ENCODE results near the gene ZBTB33.

The ZBTB33 gene

DNA sequence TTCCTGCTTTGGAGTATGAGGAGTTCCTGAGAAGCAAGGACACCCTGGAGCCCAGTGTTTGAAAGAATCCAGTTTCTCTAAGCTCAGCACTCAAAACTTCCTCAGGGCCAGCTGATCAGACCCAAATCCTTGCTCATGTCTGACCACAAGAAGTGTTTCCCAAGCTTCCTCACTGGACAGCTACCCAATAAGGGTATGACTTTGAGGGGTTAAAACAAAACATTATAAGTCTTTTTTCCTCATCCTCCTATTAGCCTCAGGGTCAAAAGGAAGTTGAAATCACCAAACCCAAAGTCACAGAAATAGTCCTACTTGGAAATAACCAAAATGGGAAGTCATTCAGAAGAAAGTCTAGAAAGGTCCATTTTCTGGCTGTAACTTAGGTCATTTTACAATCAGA is 13.7 kb downstream of the ZBTB33 start:
- no peak for DNase-seq

DNA sequence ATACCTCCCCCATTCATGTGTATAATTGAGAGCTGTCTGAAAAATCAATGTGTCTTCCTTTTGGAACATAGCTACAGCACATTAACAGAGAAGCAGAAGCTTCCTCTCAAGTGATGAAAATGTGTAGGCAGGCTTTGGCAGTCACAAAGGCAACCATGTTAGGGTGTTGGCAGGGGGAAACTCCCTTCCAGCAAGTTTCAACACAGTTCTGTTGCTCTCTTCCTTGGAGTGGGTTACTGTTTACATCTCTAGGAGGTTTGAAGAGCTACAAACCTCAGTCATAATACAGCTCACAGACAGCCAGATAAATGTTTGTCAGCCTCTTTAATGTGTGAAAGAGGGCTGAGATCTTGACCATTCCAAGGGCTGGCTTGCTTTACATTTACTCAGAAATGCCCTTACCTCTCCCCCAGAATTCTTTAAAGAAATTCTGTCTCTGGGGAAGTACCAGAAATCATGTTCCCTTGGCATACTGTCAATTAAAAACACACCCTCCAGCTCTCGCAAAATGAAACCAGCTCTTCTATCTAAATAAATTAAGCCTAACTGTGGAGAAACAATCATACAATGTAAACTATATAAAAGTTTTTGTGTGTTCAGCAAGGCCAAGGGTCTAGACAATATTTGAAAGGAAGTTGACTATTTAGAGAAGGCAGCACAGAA is 18.9 kb downstream of the ZBTB33 start:
- no peak for DNase-seq

GRCh38 chrX:120270567-120270966 is 20.0 kb downstream of the ZBTB33 start:
- no peak for DNase-seq

DNA sequence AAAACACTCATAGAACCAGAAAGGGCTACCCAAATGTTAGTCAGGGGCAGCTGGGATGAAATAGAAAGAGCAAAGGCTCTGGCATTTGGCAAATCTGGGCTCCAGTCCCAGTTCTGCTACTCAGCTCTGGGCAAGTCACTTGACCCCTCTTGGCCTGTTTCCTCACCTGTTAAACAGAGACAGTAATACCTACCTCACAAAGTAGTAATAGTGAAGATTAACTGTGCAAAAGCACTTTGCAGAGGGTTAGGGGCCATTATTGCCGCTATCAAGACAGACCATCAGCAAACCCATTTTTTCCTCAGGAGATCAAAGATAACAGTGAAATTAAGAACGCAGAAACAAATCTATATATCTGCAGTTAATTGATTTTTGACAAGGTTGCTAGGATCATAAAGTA is 20.6 kb downstream of the ZBTB33 start:
- no peak for DNase-seq

DNA sequence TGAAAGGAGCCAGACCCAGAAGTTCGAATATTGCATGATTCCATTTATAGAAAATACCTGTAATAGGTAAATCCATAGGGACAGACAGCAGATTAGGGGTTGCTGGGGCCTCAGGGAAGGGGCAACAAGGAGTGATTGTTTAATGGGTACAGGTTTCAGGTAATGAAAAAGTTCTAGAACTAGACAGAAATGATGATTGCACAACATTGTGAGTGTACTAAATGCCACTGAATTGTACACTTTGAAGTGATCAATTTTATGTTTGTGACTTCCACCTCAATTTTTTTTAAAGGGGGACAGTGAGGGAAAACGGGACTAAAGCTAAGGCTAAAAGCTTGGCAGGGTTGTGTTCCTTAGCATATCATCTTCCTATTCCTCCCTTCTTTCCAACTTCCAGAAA is 23.5 kb downstream of the ZBTB33 start:
- no peak for DNase-seq

GRCh38 chrX:120274958-120275357 is 24.3 kb downstream of the ZBTB33 start:
- DNase-seq: no peak

DNA sequence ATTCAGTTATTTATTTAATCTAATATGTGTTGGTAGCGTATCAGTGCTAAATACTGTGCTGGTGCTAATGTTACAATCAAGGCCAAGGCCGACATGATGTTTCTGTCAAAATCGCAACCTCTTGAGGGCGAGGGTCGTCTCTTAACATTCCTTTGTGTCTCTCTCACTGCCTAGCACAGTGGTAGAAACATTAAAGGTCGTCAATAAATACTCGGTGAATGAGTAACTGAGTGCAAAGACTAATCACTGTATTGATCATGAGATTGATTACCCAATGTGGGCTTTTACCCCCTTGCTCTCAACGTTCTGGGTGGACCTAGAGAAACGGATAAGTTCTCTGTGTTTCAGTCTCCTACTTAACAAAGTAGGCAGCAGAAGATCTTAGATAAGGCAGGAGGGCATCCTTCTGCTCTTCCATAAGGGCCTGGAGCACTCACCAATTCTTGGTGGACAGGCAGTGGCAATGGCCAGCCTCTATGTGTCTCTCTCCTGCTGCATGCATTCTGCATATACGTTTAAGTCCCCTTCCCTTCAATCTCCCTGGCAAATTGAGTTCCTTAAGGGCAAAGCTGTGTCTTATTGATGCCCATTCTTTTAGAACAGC is 30.5 kb downstream of the ZBTB33 start:
- DNase-seq: no peak

- DNase-seq: no peak
Measured at GRCh38 chrX:120281761-120282160, 31.1 kb downstream of the ZBTB33 start.

- DNase-seq: no peak
Measured at GRCh38 chrX:120282697-120283096, 32.1 kb downstream of the ZBTB33 start.

DNA sequence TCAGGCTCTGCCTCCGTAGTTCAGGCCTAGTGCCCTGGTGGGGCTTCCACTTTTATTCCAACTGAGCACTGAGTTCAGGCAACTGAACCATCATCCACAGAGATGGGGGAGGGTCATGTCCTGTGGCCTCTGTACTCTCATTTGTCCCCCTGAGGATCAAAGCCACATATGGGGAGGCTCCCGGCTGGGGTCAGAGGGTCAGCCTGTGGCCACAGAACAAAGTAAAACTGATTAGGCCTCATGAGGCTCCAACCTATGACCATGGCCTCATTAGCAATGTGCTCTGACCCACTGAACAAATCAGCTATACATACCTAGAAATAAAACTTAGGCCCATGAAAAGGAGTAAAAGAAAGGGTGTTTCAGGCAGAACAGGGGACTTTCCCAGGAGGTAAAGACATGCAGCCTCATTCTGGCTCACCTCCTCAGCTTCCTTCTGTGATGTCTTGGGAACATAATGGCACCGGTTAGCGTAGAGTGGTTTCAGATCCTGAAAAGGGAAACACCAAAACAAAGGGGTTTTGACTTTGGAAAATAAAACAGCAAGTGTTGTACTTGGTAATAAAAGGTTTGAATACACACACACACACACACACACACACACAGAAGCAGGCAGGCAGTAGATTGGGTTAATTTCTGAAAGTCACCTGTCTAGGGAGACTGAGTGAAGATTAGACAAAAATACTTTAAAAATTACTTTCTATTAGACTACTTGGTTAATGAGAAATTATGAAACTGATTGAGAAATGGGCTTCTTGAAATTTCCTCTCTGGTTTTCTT is 36.3 kb downstream of the ZBTB33 start:
- DNase-seq: no peak

- DNase-seq: no peak
Measured at GRCh38 chrX:120287513-120288112, 37.0 kb downstream of the ZBTB33 start.

DNA sequence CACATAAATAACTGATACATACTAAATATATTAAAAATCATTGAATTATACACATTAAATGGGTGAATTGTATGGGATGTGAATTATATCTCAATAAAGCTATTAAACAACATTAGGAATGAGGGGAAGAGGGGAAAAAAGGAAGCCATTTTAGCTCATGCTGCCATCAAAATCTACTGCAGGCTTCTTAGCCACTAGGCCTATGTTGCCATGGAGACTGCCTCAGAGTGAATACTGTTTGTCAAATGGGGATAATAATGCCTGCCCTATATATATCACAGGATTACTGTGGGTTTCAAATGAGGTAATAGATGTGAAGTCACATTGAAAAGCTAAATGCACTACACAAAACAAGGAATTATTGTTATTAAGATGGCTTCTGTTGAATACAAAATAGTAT is 39.5 kb downstream of the ZBTB33 start:
- no peak for DNase-seq

- DNase-seq: no peak
Measured at GRCh38 chrX:120291211-120291610, 40.6 kb downstream of the ZBTB33 start.

DNA sequence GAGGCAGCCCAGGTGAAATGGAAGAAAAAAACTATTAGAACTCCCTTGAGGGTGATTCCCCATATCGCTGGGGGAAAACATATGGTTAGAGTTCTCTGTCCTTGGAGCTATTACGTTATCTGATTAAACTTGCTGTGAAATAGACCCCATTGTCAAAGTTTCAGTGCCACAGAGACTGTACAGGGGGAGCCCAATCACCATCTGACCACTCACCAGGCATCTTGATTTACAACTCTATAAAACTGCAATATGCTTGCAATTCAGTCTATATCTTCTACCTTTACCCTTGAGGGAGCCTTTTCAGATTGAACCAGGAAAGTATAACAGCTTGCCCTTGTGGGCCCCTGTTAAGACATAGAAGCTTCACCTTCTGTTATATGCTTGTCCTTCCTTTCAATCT is 42.4 kb downstream of the ZBTB33 start:
- peak; percentile 69 for DNase-seq

DNA sequence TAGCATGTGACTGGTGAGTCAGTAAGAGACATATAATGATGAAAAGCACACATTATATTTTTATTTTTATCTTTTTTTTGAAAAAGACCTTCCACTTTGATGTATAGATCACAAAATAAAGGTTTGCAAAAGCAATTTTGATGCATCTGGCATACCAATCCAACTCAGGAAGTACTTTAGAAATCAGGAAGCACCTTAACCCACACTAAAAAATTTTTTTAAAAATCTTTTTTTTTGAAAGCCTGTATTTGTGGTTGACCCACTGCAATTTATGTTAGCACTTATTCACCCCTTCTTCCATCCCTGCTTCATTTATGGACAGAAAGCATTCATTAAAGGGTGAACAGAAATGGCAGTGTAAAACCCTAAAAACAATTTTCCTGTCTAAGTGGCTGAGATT is 44.0 kb downstream of the ZBTB33 start:
- no peak for DNase-seq

DNA sequence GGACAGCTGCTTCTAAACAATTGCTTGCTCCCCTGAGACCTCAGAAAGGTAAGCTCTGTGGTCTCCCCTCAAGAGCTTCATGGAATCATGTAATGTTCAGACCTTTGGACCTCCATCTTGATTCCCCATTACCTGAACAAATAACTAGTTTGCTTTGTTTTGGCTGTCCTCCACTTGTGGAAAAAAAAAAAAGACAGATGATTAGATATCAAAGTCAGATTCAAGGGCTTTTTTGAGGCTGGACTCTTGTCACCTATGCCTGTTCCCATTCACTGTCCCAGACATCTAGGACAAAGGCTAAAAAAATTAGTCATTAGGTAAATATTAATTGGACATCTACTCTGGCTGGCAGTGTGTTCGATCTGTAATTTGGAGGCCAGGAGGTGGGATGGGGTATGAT is 47.3 kb downstream of the ZBTB33 start:
- DNase-seq: no peak

- no peak for DNase-seq
Measured at GRCh38 chrX:120299928-120300327, 49.3 kb downstream of the ZBTB33 start.

GRCh38 chrX:120301497-120301896 is 50.9 kb downstream of the ZBTB33 start:
- no peak for DNase-seq

- no peak for DNase-seq
Measured at GRCh38 chrX:120301960-120302359, 51.3 kb downstream of the ZBTB33 start.

- DNase-seq: no peak
Measured at GRCh38 chrX:120302434-120302833, 51.8 kb downstream of the ZBTB33 start.

DNA sequence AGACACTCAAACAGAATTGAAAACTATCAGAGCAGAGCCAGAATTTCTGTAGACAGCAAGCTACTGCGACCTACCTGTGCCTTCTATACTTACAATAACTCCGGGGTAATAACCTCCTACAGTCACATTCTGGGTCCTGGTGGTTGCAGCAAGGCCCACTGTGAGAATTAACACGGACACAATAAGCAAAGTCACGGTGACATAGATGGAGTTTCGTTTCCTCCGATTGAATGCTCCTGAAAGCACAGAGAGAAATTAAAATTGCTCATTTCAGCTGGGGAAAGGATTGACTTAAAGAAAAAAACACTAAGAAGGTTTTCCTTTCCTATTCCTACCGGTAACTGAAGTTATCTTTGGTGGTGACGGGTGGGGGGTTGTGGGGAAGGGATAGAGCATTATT is 53.6 kb downstream of the ZBTB33 start:
- no peak for DNase-seq

DNA sequence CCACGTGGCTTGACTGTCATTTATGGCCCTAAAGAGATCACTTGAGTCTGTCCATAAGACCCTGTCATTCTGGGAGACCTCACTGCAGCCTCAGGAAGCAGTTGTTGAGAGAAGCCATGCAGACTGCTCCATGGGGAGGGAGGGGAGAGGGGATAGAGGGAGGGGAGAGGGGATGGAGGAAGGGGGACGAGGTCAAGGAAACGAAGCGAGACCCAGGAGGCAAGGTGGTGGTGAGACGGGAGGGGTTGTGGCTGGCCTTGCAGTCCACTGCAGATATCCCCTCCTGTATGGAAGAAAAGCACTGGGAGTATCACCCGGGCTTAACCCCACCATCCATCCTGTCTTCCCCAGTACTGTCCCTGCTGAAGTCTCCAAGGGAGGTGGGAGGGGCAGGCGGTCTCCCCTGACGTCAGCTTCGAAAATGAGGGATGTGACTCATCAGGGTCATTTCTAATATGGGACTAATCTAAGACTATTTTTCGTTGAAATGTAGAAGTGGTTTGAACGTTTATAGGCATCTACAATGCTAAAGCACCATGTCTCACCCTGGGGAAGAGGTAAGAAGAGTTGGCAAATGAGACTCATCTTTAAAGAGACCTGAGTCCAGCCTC is 55.0 kb downstream of the ZBTB33 start:
- DNase-seq: no peak

DNA sequence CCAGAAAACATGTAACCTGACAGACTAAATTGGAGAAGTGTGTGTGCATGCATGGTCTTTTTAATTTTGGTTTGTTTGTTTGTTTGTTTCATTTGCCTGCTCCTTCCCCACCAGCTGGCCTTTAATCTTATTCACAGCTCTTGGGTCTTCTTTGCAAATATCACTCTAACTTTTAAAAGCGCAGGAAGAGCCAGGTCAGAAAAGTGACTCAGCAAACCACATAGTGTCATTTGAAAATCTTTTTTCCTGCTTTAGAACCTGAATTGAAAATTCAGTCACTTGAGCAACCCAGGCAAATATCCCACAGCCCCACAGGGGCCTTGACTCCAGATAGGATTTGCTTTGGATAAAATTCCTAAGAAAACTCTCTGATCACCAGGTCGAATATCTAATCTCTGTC is 56.0 kb downstream of the ZBTB33 start:
- DNase-seq: no peak

Data from DMS 273 treated with DMSO at 0.1 percent for 48 hours (cell line).